K562 treated with DMSO at 1 percent for 4 hours (cell line): ENCODE results near the gene DBH. TPM values are rescaled to one million over a fixed set of nuclear protein-coding genes. Genes with fewer than 3 reads are reported as not detected.

Source experiments
- total RNA-seq: library from RNA; unstranded; fragments of 300-600 nt; gene quantifications from 2 replicates; pipeline ENCODE4 v1.2.3, GENCODE V29; 2022; ENCODE audit not compliant: insufficient read depth

Gene DBH
- total RNA-seq = not detected in 2 replicates

DNA sequence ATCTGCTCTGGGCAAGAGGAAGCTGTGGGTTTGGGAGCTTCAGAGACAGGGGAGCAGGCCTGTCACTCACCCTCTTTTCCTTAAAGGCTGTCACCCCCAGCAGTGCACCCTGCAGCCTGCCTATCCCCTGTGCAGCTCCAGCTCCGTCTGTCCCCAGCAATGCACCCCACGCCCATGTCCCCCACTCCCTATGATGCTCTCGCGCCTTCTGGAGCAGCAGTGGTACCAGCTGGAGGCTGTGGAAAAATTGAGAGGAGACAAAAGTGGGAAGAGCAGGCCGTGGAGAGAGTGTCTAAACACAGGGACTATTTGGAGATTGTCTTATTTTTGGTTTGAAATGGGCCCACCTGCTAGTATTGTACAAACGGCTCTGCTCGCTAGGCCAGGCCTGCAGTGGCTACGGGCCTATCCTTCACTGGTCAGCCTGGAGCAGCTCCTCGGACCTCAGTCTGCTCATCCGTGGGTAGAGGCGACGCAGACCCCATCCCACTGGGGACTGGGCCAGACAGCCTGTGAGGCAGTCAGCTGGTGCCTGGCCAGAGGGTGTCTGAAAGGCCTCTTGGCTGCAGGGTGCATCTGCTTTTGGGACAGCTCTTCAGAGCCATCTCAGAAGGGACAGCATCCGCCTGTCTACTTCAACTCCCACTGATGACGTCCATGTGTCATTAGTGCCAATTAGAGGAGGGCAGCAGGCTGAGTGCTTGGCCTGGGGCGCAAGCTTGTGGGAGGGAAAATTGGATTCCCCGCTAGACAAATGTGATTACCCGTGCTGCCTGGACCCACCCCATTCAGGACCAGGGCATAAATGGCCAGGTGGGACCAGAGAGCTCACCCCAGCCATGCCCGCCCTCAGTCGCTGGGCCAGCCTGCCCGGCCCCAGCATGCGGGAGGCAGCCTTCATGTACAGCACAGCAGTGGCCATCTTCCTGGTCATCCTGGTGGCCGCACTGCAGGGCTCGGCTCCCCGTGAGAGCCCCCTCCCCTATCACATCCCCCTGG, at the start of gene DBH:
TSS of gene DBH (plus strand) at position 831 of the 999 bp plus-strand sequence. CDS start at position 840, 9 bp downstream.

GRCh38 chr9:133609311-133610098, 26.7 kb upstream of the DBH start, which contains the start of gene FAM163B:
Gene FAM163B, minus strand, starts transcription at chr9:133609389. Its CDS starts 29,166 bp downstream, at chr9:133580223.

Other genes with a start within 250 kb of the DBH start
- gene REXO4, start 218.4 kb upstream of the DBH start, total RNA-seq = 22.5 and 25.7 TPM in 2 replicates
- 0.27 and 0.28 TPM in 2 replicates for gene ADAMTS13, start 214.0 kb upstream of the DBH start, total RNA-seq
- 6.7 and 7.5 TPM in 2 replicates for gene CACFD1, start 176.4 kb upstream of the DBH start, total RNA-seq
- gene SLC2A6, start 157.3 kb upstream of the DBH start, total RNA-seq = not detected in 2 replicates
- not detected in 2 replicates for gene MYMK, start 111.4 kb upstream of the DBH start, total RNA-seq
- gene ADAMTSL2, start 101.7 kb upstream of the DBH start, total RNA-seq = not detected in 2 replicates
- gene FAM163B, start 27.0 kb upstream of the DBH start, total RNA-seq = not detected in 2 replicates
- gene SARDH, start 102.0 kb downstream of the DBH start, total RNA-seq = not detected in 2 replicates